Measurements from ENCODE around the gene TNNC2. TPM values are rescaled to one million over a fixed set of nuclear protein-coding genes. Genes with fewer than 3 reads are reported as not detected.

Gene TNNC2
- total RNA-seq, 2 experiments from 2014 or later: not detected

DNA sequence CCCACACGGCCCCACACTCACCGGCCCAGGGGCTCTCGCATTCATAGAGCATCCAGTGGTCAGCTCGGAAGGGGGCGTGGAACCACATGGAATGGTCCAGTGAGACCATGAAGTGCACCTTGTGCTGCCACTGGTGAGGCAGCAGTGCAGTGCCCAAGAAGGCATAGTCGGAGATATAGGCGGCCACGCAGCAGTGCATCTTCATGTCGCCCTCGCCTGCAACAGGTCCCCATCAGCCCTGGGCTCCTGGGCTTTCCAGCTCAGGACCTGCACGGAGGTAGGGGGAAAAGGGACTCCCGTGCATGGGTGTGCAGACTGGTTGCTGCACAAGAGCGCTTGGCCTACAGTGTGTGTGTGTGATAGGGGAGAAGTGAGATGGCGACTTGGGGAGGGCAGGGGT, 16.4 kb upstream of the TNNC2 start:
- no peak for DNase-seq (ENCODE audit: low spot score)
- TF ChIP-seq, protein P1, sequence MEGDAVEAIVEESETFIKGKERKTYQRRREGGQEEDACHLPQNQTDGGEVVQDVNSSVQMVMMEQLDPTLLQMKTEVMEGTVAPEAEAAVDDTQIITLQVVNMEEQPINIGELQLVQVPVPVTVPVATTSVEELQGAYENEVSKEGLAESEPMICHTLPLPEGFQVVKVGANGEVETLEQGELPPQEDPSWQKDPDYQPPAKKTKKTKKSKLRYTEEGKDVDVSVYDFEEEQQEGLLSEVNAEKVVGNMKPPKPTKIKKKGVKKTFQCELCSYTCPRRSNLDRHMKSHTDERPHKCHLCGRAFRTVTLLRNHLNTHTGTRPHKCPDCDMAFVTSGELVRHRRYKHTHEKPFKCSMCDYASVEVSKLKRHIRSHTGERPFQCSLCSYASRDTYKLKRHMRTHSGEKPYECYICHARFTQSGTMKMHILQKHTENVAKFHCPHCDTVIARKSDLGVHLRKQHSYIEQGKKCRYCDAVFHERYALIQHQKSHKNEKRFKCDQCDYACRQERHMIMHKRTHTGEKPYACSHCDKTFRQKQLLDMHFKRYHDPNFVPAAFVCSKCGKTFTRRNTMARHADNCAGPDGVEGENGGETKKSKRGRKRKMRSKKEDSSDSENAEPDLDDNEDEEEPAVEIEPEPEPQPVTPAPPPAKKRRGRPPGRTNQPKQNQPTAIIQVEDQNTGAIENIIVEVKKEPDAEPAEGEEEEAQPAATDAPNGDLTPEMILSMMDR (conservative IDR thresholded peaks at IDR 0.05; ENCODE audit: low read length): no peak
- peaks cover 32% of the 10 kb centered on the region; the same call in 1 of the 2 replicates for H3K36me3 ChIP-seq (ENCODE audit: insufficient read depth, low read length)
- no peaks in the 10 kb centered on the region for H3K9me2 ChIP-seq (ENCODE audit: insufficient read depth, low read length)
- no peak overlapping the region for H3K4me2 ChIP-seq (ENCODE audit: low read length)
- ChIA-PET CTCF (ENCODE audit: unreplicated experiment) (no interaction called here), POLR2A (no interaction called here)
- H4K20me1 ChIP-seq (ENCODE audit: insufficient read depth, low read length): no peaks in the 10 kb centered on the region
- BruUV-seq (replicated peaks): no TSS peak
- no peaks in the 10 kb centered on the region for H3K79me2 ChIP-seq (ENCODE audit: insufficient read depth, low read depth, low read length)
- H3K27ac ChIP-seq (ENCODE audit: low read depth, low read length, poor library complexity, severe bottlenecking): no peak overlapping the region
- no peaks in the 10 kb centered on the region for H3K9me3 ChIP-seq (ENCODE audit: low read length)
- H2AFZ ChIP-seq (ENCODE audit: low read length): no peak overlapping the region
- no peak overlapping the region for H3K4me3 ChIP-seq (ENCODE audit: low read depth, low read length, poor library complexity, severe bottlenecking)
- intact Hi-C loops (cut with micrococcal nuclease; ENCODE audit: unreplicated experiment): no loop called here
- peaks cover 20% of the 10 kb centered on the region for H3K4me1 ChIP-seq (ENCODE audit: insufficient read depth, low read length, poor library complexity, severe bottlenecking)

DNA sequence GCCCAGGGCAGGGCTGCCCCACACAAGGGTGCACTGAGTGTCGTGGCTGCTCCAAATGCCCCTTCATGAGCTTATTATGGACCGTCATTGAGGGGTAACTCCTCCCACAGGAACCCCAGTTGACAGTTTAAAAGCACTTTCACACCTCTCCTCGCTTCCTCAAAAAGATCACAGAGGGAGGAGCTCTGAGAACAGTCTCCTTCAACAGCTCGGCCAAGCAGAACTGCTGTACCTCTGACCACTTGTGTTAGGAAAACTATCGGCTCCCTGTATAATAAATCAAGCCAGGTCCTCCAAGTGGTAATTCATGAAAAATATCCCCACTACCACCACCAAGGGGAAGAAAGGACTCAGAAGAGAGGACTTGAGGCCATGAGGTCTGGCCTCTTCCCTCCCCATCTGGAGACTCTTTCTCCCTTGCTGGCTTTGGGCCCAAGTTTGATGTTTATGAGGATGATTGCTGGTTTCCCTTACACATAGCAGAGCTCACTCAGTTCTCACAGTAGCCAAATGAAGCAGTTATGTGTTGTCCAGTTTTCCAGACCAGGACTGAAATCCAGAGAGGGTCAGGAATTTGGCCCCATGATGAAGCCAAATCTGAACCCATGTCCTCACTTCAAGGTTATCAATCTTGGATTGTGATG, 15.2 kb upstream of the TNNC2 start:
- POLR2A ChIA-PET: interaction anchor here (0.6 to 2.4 kb wide), 12 partner anchors 10 to 166 kb away, joined by 3 to 11 read pairs (median 5); partner anchors contain the start of genes ACOT8, SNX21, ZSWIM1 and ZSWIM3
- peaks cover 20% of the 10 kb centered on the region for H3K4me1 ChIP-seq (ENCODE audit: insufficient read depth, low read length, poor library complexity, severe bottlenecking)
- DNase-seq (ENCODE audit: low spot score): peak; percentile 84
- TSS peak; percentile 35 for BruUV-seq (replicated peaks)
- no peaks in the 10 kb centered on the region for H3K79me2 ChIP-seq (ENCODE audit: insufficient read depth, low read depth, low read length)
- CTCF ChIA-PET (ENCODE audit: unreplicated experiment): interaction anchor here (0.7 to 1.2 kb wide), 2 partner anchors 20 to 128 kb away, joined by 3 to 4 read pairs; no protein-coding TSS in a partner anchor
- H3K4me2 ChIP-seq (ENCODE audit: low read length): peak overlapping the region; percentile 58
- no peaks in the 10 kb centered on the region for H4K20me1 ChIP-seq (ENCODE audit: insufficient read depth, low read length)
- H3K4me3 ChIP-seq (ENCODE audit: low read depth, low read length, poor library complexity, severe bottlenecking): peak overlapping the region; percentile 12
- H3K36me3 ChIP-seq (ENCODE audit: insufficient read depth, low read length): peaks cover 32% of the 10 kb centered on the region; the same call in 1 of the 2 replicates
- peak overlapping the region; percentile 66 for H3K27ac ChIP-seq (ENCODE audit: low read depth, low read length, poor library complexity, severe bottlenecking)
- no peaks in the 10 kb centered on the region for H3K9me2 ChIP-seq (ENCODE audit: insufficient read depth, low read length)
- H2AFZ ChIP-seq (ENCODE audit: low read length): peak overlapping the region; percentile 13; the same call in 1 of the 2 replicates
- intact Hi-C loops (cut with micrococcal nuclease; ENCODE audit: unreplicated experiment): no loop called here
- H3K9me3 ChIP-seq (ENCODE audit: low read length): no peaks in the 10 kb centered on the region
- TF ChIP-seq EZH2phosphoT487 (IDR thresholded peaks at IDR 0.05; ENCODE audit: borderline replicate concordance, low read depth, low read length): no peak
- TF ChIP-seq, protein P1 (conservative IDR thresholded peaks at IDR 0.05; ENCODE audit: low read length): no peak

All from OCI-LY7 (cell line).